Sigmoid colon (tissue), 7 donors: ENCODE data around the gene TTC22. TPM values are rescaled to one million over a fixed set of nuclear protein-coding genes. Genes with fewer than 3 reads are reported as not detected.

Experiments used
- DNase-seq: peaks from one replicate; pipeline ENCODE4 v3.0.0-alpha.2; 2019
- H3K27ac ChIP-seq, 4 donors: fragments of 200-600 bp; sonication (generic); one replicate each; pipeline ENCODE4 v1.5.1; 2016 to 2019; ENCODE audit warnings: mild to moderate bottlenecking in 1 of 4
- H3K27me3 ChIP-seq, 3 donors: fragments of 200-600 bp; sonication (generic); one replicate each; pipeline ENCODE4 v1.5.1; 2019; ENCODE audit warnings: mild to moderate bottlenecking in 1 of 3
- H3K36me3 ChIP-seq, 4 donors: fragments of 200-600 bp; sonication (generic); one replicate each; pipeline ENCODE4 v1.5.1; 2016 to 2019
- H3K4me1 ChIP-seq, 4 donors: fragments of 200-600 bp; sonication (generic); one replicate each; pipeline ENCODE4 v1.5.1; 2017 to 2019
- H3K4me3 ChIP-seq, 4 donors: fragments of 200-600 bp; sonication (generic); one replicate each; pipeline ENCODE4 v1.5.1; 2017 to 2019; ENCODE audit warnings: mild to moderate bottlenecking in 2 of 4, moderate library complexity in 1 of 4
- H3K9me3 ChIP-seq, 4 donors: fragments of 200-600 bp in 3 of 4; sonication (generic) in 3 of 4; one replicate each; pipeline versions ENCODE4 v1.5.1 to v1.6.1; 2013 to 2019
- CTCF ChIP-seq, 4 experiments: fragments of 450-650 bp in 3 of 4; fragments of 200-600 bp in 1 of 4; IDR thresholded peaks; one replicate each; pipeline ENCODE4 v1.5.1; 2016 to 2019; ENCODE audit warnings: antibody characterized with exemption in 4 of 4, mild to moderate bottlenecking in 3 of 4, moderate library complexity in 2 of 4
- EP300 ChIP-seq, 4 donors: sonication (generic); formaldehyde crosslinking; IDR thresholded peaks; one replicate each; pipeline ENCODE4 v1.6.1; 2017; ENCODE audit warnings: antibody characterized with exemption in 4 of 4
- POLR2A ChIP-seq, 2 donors: fragments of 450-650 bp; IDR thresholded peaks; one replicate each; pipeline ENCODE4 v1.6.1; 2016; ENCODE audit warnings: antibody characterized with exemption in 2 of 2, mild to moderate bottlenecking in 2 of 2, moderate library complexity in 2 of 2
- POLR2AphosphoS5 ChIP-seq, 4 donors: sonication (generic); formaldehyde crosslinking; IDR thresholded peaks; one replicate each; pipeline ENCODE4 v1.6.1; 2017; ENCODE audit warnings: antibody characterized with exemption in 4 of 4
- whole genome bisulfite sequencing, 2 donors: extraction: QIAGEN DNeasy Blood & Tissue Kit; methylation state at CpG; one replicate each; pipeline ENCODE4 v1.1.7; 2013; 5-methylcytosine and 5-hydroxymethylcytosine counted together
- intact Hi-C: fragments of 100-400 bp; cut with DNase I; formaldehyde crosslinking; loops from one replicate; pipeline ENCODE4 v1.15.1; 2023
- polyA plus RNA-seq, 3 donors: library from polyadenylated mRNA; stranded (reverse); fragments of 200-250 nt; gene quantifications; one replicate each; pipeline ENCODE4 v1.2.3, GENCODE V29; 2013
- total RNA-seq, 4 donors: library from RNA; depleted of rRNA; stranded (reverse); fragments of >200 nt; gene quantifications; one replicate each; pipeline ENCODE4 v1.1.0, GENCODE V29; 2016
- donor health status: healthy with polysubstance abuse.
- donor health status: Bipolar disorder and iron deficiency.
- donor health status: healthy.

Gene TTC22
- total and polyA plus RNA-seq, 7 donors: 0.81 to 39.1 (median 1.9) TPM

GRCh38 chr1:54838565-54839180 lies 37.5 kb upstream of the TTC22 start:
- DNase-seq: no peak
- intact Hi-C loops: no loop called here
- Histone ChIP-seq H3K9me3 (no peaks in the 10 kb centered on the region), H3K4me3 (no peak overlapping the region), H3K27ac (no peak overlapping the region), H3K36me3 (no peaks in the 10 kb centered on the region), H3K27me3 (no peaks in the 10 kb centered on the region), H3K4me1 (no peaks in the 10 kb centered on the region)
- TF ChIP-seq POLR2A (IDR thresholded peaks at IDR 0.05) (no peak), CTCF (IDR thresholded peaks at IDR 0.05) (no peak), EP300 (IDR thresholded peaks at IDR 0.05) (no peak), POLR2AphosphoS5 (IDR thresholded peaks at IDR 0.05) (no peak)
- WGBS, 2 donors: 86 to 92% methylated on average over 5 of the region's 5 CpGs

GRCh38 chr1:54837002-54837853 lies 36.1 kb upstream of the TTC22 start:
- Histone ChIP-seq H3K27me3 (no peaks in the 10 kb centered on the region), H3K4me1 (no peaks in the 10 kb centered on the region), H3K4me3 (no peak overlapping the region), H3K9me3 (no peaks in the 10 kb centered on the region), H3K27ac (no peak overlapping the region), H3K36me3 (no peaks in the 10 kb centered on the region)
- no peak for TF ChIP-seq EP300 (IDR thresholded peaks at IDR 0.05)
- TF ChIP-seq CTCF (IDR thresholded peaks at IDR 0.05): no peak
- TF ChIP-seq POLR2AphosphoS5 (IDR thresholded peaks at IDR 0.05): no peak
- no peak for TF ChIP-seq POLR2A (IDR thresholded peaks at IDR 0.05)
- intact Hi-C loops: no loop called here
- DNase-seq: no peak
- 77 to 81% methylated on average over 6 of the region's 6 CpGs for WGBS, 2 donors

- no peak overlapping the region for H3K27ac ChIP-seq
- no peak for DNase-seq
- WGBS, 2 donors: 86 to 92% methylated on average over 8 of the region's 8 CpGs
- H3K4me3 ChIP-seq: no peak overlapping the region
- no peaks in the 10 kb centered on the region for H3K36me3 ChIP-seq
- TF ChIP-seq POLR2A (IDR thresholded peaks at IDR 0.05) (no peak), CTCF (IDR thresholded peaks at IDR 0.05) (no peak), POLR2AphosphoS5 (IDR thresholded peaks at IDR 0.05) (no peak), EP300 (IDR thresholded peaks at IDR 0.05) (no peak)
- no peaks in the 10 kb centered on the region for H3K4me1 ChIP-seq
- no peaks in the 10 kb centered on the region for H3K27me3 ChIP-seq
- peaks cover 0 to under 1% (median 0%) of the 10 kb centered on the region in 4 donors for H3K9me3 ChIP-seq
- intact Hi-C loops: no loop called here
These were observed 35.5 kb upstream of the TTC22 start for GRCh38 chr1:54836594-54836993.

- 63 to 69% methylated on average over 5 of the region's 5 CpGs for WGBS, 2 donors
- Histone ChIP-seq H3K9me3 (peaks cover 0 to 5% (median 0%) of the 10 kb centered on the region in 4 donors), H3K4me1 (no peaks in the 10 kb centered on the region), H3K27me3 (no peaks in the 10 kb centered on the region), H3K4me3 (no peak overlapping the region), H3K36me3 (no peaks in the 10 kb centered on the region), H3K27ac (no peak overlapping the region)
- TF ChIP-seq POLR2A (IDR thresholded peaks at IDR 0.05) (no peak), POLR2AphosphoS5 (IDR thresholded peaks at IDR 0.05) (no peak), CTCF (IDR thresholded peaks at IDR 0.05) (no peak), EP300 (IDR thresholded peaks at IDR 0.05) (no peak)
- intact Hi-C loops: no loop called here
- no peak for DNase-seq
These were observed 34.8 kb upstream of the TTC22 start for GRCh38 chr1:54835970-54836369.
